NCI-H187 treated with DMSO at 0.1 percent for 48 hours (cell line): ENCODE results near the gene INF2.
"Not testable (repeated sequence)": the region's sequence is repeated elsewhere in the genome, so short reads cannot be mapped to it uniquely, and the experiment has no call there.

Experiments used
- DNase-seq: peaks from one replicate; lab custom pipeline; 2025; lab: John Stamatoyannopoulos, UW

The INF2 gene

GRCh38 chr14:104657101-104657524 is 32.3 kb upstream of the INF2 start:
- DNase-seq: no peak

DNA sequence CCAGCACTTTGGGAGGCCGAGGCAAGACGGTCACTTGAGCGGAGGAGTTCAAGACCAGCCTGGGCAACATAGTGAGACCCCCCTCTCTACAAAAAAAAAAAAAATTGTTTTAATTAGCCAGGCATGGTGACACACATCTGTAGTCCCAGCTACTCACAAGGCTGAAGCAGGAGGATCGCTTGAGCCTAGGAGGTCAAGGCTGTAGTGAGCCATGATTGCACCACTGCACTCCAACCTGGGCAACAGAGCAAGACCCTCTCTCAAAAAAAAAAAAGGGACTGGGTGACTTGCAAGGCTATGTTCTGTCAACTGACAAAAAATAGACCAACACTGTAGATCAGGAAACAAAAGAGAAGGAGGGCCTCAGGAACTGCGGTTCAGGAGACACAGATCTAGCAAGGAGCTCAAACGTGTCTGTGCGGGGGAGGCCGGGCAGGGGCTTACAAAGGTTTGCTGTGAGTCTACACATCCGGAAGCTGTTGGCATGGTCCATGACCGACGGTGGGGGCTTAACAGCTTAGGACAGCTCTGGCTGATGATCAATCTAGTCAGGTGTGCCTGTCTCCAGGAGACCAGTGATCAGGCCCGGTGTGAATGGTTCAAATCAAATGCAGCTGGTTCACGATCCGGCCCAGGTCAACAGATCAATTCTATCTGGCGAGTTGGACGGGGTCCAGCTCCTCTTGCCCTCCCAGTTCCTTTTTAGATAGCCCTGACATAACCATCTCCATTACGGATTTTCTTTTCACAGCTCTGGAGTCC is 31.7 kb upstream of the INF2 start:
- no peak for DNase-seq

- no peak for DNase-seq
Measured at GRCh38 chr14:104658325-104658712, 31.1 kb upstream of the INF2 start.

- no peak for DNase-seq
Measured at GRCh38 chr14:104659146-104659545, 30.3 kb upstream of the INF2 start.

DNA sequence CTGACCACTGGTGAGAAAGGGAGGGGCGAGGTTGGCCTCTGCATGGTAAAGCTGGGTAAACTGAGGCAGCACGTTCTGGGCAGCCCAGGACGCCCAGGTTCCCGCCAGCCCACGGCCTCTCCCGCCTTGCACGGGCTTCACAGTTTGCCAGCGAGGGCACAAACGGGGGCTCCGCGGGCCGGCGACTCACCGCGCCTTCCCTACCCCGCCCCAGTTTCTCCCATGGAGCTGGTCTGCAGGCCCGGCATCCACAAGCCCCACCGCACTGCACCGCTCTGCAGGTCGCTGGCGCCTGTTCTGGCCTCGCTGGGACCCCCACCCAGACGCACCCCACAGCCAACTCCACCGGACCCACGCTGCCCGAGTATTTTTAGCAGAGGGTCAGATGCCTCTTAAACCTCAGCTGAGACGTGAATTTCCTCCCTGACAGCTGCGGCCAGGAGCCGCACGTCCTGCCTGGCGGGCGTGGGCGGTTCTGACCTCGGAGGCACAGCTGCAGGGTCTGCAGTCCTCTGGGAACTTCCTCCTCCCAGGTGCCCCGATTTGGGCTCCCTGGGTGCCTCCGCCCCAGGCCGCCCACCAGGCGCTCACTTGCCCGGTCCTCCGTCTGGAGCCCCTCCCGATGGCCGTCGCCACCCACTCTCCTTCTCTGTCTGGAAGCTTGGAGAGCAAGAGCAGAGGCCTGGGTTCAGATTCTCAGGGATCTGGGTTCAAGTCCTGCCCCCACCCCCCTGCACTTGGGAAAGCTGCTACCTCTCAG is 29.5 kb upstream of the INF2 start:
- DNase-seq: no peak

DNA sequence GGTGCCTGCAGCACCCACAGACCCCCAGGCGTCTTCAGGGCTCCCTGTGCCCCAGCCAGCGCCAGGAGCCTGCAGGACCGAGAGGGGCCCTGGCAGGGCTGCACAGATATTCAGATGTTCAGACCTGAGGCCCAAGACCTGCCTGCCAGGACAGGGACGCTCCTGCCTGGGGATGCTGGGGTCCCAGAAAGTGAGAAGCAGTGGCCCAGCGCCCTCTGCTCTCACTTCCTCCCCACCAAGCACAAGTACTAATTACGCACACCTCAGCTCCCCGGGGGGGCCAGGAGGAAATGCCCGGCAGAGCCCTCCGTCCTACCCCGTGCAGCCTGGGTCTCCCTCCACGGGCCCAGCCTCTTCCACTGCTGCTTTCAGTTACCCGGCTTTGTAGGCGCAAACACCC is 28.8 kb upstream of the INF2 start:
- DNase-seq: no peak

DNA sequence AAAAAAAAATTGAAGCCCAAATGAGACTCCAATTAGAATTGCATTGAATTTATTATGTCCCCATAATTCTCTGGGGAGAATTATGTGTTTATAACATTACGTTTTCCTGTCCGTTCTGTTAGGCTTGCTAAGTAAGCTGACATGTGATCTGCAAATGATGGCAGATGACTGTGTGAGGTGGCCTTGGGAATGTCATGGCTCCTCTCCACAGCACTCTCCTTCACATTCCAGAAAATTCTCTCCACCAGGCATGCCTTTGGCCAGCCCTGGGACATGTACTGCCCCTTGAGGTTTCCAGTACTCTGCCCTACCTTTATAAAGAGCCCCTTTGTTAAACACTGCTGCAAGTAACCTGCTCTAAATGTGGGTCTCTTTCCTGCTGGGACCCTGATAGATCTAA is 28.3 kb upstream of the INF2 start:
- DNase-seq: no peak

DNA sequence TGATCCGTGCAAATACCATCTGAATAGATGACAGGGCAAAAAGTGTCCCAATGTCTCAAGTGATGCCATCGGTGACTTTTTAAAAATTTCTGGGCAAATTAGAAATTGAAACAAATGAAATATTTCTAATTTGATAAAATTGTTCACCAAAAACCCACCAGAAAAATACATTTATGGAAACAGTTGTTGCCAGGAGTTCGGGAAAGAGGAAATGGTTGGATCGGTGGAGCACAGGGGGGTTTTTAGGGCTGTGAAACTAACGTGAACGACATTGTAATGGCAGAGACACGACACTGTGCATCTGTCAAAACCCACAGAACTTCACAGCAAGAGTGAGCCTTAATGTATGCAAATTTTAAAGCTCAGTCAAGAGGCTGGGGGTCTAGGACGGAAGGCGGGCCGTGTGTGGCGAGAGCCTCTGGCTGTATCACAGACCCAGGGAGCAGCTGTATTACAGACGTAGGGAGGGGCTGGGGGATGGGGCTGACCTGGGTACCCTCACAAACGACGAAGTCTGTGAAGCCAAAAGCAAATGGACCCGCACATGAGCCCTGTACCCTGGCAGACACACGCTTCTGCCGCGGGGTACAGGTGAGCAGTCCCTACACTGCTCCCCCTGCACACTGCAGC is 27.8 kb upstream of the INF2 start:
- not testable (repeated sequence) for DNase-seq

DNA sequence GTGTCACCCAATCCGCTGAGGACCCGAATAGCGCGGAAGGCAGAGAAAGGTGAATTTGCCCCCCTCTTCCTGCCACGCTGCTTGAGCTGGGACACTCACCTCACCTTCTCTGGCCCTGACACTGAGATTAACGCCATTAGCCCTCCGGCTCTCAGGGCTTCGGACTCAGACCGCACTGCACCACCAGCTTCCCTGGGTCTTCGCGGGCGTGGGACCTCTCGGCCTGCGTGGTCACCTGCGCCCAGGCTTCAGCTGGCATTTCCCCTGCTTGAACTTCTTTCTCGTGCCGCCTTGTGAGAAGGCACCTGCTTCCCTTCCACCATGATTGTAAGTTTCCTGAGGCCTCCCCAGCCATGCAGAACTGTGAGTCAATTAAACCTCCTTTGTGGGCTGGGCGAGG is 26.9 kb upstream of the INF2 start:
- DNase-seq: not testable (repeated sequence)

DNA sequence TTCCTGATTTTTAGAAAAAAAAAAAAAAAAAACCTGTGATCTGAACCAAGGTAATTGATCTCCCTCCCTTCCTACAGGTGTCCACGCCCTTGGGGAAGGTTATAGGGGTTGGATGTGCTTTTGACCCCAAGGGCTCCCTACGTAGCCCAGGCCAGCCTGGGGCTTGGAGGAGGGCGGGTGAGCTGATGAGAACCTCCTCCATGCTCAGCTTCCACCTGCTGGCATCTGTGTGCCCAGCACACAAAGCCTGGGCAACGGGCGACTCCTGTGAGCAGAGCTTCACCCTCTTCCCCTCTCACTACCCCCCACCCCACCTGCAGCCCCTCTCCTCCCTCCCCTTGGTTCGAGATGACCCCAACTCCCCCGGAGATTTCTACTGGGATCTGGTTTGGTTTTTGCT is 25.3 kb upstream of the INF2 start:
- no peak for DNase-seq

GRCh38 chr14:104664588-104664987 is 24.8 kb upstream of the INF2 start:
- DNase-seq: no peak

DNA sequence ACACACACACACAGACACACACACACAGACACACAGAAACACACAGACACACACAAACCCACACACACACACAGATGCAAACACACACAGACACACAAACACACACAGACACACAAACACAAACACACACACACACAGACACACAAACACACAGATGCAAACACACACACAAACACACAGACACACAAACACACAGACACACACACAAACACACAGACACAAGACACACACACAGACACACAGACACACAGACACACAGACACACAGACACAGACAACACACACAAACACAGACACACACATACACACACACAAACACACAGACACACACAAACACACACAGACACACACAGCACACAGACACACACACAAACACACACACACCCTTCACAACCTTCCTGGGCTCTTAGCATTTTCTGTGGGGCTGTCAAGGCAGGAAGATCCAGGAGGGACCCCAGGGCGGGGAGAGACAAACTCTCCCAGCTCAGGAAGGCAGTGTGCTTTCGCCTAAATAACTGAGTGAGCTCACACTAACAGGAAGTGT is 24.2 kb upstream of the INF2 start:
- DNase-seq: no peak

GRCh38 chr14:104665657-104666522 is 23.5 kb upstream of the INF2 start:
- no peak for DNase-seq

GRCh38 chr14:104666523-104666895 is 22.9 kb upstream of the INF2 start:
- DNase-seq: not testable (repeated sequence)

DNA sequence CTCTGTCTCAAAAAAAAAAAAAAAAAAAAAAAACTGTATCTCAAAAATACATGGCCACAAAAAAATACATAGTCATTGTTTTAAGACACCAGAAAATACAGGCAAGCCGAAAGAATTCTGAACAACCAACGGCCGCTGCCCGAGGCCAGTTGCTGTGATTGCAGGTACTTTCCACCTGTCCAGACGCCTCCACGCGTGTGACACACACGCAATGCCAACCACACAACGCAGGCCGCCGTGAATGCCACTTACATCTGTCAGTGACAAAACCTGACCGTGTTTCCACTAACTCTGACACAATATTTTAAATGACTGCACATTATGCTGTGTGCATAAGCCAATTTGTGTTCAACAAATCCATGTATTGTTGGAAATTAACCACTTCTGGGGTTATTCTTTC is 22.4 kb upstream of the INF2 start:
- no peak for DNase-seq

DNA sequence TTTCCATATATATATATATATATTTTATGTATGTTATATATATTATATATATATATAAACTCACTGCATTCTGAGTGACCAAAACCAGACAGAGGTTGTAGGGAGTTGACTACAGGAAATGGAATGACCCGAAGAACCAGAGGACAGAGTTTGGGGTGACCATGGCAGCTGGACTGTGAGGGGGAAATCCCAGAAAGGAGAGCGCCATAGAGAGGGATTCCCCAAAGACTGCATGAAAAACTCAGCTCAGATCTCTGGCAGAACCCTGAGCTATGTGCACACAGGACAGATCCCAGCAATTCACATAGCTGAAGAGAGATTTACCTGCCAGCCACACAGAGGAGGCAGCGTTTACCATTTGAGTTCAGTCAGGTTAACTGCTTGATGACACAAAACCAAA is 19.7 kb upstream of the INF2 start:
- no peak for DNase-seq

DNA sequence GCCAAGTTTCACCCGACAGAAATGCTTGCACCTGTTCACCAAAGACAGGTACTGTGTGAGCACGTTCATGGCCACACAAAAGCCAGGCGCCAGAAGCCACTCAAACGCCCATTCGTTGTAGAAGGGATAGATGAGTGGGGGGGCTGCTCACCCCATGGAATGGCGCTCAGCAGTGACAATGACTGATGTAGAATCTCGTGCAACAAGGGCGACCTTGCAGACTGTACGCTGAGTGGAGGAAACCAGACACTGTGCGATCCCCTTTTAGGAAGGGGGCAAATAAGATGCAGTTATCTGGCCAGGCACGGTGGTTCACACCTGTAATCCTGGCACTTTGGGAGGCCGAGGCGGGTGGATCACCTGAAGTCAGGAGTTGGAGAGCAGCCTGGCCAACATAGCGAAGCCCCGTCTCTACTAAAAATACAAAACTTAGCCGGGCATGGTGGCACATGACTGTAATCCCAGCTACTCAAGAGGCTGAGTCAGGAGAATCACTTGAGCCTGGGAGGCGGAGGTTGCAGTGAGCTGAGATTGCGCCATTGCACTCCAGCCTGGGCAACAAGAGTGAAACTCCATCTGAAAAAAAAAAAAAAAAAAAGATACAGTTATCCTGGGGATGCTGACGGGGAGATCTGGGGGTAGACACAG is 18.0 kb upstream of the INF2 start:
- DNase-seq: not testable (repeated sequence)

GRCh38 chr14:104672119-104672518 is 17.3 kb upstream of the INF2 start:
- DNase-seq: not testable (repeated sequence)

- DNase-seq: no peak
Measured at GRCh38 chr14:104673481-104673880, 15.9 kb upstream of the INF2 start.

- DNase-seq: no peak
Measured at GRCh38 chr14:104675447-104675846, 14.0 kb upstream of the INF2 start.

DNA sequence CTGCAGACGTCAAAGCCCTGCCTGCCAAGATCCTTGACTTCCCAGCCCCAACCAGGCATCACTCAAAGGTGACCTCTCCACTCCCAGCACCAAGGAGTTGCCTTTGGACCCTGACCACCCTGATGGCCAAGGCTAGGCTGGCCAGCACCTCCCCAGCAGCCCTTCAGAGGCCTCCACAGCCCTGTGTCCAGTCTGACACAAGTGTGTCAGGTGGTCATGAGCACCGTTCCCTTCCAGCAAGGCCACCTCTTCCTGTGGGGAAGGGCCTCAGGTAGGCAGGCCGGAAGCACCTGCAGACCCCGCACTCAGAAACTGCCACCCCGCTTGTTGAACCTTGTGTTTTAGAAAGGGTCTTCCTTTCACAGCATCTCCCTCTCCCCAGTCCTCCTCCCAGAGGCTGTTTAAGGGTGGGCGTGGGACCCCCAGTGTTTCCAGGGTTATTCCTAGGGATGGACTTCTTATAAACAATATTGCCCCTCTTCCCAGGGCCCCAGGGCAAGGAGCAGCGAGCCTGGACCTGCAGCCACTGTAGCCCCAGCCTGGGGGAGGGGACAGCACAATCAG is 13.2 kb upstream of the INF2 start:
- no peak for DNase-seq
